CD4-positive, alpha-beta T cell treated with Interleukin-2 at 100 ng/mL for 4 hours (primary cell): ENCODE results near the gene SPOP.

Source experiments
- DNase-seq: peaks from one replicate; pipeline ENCODE4 v3.0.0-alpha.2; 2020; ENCODE audit warnings: low spot score

The SPOP gene

DNA sequence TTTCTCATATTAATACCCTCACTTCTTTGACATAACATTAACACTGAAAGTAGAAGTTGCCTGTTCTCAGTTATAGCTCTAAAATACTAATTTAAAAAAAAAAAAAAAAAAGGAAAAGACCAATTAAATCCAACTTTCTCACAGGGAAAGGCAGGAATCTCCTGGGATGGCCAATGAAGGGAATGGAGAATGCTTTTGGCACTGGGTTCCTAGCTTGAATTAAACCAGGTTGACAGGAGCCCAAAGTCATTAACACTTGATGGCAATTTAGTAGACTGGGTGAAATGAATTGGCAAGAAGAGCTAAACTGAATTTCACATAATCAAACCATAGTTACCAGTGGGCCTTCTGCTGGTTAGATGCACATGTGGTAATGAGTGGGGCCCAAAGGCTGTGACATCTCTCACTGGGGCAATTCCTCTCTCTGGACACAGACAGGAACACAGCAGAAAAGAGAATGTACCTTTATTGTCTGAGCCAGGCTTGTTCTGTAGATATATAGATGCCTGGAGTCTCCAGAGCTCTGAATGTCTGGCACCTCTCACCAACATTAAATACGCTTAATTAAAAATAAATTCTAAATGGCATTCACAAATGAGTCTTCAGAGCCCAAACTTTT lies 64.6 kb downstream of the SPOP start:
- no peak for DNase-seq

DNA sequence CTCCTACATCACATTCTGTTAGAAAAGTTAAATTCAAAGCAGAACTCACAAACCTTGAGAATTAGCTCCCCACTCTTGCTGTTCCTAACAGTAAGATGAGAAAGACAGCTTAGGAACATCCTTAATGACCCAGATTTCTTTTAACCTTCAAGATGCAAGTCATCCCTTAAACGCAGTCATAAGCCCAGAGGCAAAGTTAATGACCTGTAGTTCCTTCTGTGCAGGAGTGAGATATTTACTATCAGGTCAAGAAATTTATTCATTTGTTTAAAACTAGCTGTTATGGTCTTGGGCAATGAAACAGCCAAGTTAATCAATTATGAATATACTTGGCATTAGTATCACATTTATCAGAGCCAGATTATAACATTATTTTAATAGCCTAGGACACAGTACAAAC lies 65.2 kb downstream of the SPOP start:
- DNase-seq: no peak

DNA sequence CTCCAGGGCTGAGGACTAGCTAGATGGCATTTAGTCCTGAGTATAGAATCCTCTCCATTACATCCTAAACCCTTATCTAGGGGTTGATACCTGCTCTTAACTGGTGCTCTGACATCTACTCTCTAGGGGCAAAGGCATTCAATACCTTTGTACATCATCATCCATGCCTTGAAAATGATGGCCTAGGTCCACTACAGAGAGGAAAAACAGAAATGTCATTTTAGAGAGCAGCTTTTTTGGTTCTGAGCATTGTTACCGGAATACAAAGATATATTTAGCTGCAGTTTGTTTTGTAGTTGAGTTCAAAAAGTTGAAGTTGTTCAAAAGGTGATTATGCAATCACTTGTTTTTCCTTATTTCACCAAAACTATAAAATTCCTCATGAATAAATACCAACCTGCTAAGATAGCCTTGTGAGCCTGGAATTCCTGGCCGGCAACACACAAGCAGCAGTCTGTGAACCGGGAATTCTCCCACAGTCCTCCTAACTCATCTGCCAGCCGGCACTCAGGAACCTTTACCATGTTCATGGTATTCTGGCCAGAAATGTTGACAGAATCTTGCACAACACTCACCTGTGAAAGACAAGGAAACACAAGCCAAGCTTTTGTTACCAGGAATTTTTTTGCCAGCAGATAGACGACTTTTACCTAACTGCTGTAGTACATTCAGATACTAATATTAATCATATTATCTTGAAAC lies 66.9 kb downstream of the SPOP start:
- no peak for DNase-seq

DNA sequence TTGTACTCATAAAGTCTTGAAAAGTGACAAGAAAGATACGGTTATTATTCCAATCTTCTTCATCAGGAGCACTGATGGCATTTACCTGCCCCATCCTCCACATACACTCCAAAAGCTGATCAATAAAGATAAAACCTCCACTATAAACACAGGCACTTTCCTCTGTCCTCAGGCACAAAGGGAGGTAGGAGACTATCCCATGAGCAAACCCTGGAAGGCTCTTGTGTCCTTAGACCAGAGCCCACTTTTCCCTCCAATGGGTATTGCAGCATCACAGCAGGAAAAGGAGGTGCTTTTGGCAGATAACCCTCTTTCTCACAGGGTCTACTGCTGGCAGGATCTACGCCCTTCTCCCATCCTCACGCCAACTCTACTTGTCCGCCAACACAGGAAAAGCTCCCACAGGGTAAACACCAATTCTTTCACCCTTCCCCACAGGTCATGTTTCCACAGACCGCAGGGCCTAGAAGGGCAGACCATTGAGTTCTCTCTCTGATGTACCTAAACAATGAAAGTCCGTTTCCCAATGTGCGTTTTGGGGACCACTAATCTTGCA lies 73.5 kb downstream of the SPOP start:
- no peak for DNase-seq

DNA sequence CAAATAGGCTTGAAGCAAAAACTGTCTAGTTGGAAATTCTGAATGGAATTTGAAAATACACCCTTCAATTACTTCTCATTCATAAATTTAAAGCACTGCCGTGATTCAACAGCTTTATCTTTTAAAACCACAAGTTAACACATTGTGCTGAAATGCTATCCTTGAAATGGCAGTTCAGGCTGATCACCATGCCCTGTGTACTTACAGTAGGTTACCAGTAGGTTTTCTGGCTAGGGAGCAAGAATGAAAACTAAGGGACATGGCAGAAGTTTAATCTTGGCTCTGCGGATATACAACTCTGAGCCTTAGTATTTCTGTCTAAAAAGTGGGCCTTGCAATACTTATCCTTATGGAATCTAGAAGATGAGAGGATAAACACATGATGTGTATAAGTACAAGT lies 74.2 kb downstream of the SPOP start:
- no peak for DNase-seq

DNA sequence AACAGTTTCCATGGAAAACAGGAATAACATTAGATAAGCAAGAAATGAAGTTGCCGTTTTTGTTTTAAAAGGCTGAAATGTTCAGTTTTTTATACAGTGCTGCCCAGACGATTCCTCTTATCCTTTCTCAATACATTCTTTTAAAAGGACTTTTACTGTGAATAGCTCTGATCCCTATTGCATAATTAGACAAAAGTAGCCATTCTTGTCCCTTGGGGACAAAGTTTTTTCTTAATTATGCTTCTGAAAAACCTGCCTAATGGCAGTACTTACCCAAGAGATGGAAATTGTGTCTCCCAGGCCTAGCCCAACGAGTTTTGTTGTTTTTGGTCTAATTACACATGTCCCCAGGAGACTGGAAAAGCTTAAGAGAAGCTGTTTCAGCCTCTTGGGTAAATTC lies 74.7 kb downstream of the SPOP start:
- DNase-seq: no peak

DNA sequence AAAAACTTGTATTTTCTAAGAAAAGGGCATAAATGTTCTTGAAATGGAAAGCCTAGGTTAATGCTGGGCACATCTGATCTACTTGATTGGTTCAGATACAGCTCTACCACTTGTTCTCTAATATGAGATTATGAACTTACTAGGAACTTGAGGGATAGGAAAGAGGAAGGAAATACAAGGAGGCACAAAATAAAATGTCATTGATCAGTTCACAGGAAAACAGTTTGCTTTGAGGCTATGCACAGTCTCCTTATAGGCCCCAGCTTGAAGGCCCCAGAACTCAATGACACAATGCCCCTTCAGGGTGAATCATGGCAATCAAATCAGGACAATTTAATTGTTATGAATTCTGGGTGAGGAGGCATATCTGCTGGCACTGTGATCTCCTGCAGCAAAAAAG lies 75.1 kb downstream of the SPOP start:
- no peak for DNase-seq

DNA sequence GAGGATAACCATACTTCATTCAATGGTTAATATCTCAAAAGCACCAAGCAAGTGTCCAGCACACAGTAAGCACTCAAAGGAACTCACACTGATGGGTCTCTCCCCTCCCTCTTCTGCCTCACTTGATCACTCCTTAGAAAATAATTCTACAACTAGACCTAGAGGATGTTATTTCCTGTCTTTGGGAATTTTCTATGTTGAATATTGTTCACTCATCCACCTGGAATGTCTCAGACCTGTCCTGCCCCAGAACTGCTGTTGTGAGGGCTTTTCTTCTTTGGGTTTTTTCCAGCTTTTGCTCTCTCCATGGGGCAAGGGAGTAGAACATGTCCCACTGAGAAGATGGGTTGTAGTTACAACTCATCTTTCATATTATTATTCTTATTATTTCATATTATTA lies 76.9 kb downstream of the SPOP start:
- no peak for DNase-seq

DNA sequence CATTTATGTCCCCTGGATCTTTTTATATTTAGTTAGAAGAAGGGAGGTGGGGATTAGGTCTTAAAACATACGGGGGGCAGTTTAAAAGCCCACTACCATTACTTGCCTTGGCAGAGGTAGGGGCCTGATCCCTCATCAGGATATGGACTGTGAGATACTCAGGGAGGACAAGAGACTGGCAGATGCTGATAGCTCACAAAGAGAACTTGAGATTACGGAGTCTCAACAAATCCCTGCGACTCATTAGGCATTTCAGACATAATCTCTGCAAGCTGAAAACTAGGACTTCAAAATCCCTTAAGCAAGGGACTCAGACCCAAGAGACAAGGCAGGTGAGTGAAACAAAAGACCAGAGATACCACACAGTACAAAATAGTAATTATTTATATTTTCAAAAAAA lies 79.0 kb downstream of the SPOP start:
- no peak for DNase-seq

DNA sequence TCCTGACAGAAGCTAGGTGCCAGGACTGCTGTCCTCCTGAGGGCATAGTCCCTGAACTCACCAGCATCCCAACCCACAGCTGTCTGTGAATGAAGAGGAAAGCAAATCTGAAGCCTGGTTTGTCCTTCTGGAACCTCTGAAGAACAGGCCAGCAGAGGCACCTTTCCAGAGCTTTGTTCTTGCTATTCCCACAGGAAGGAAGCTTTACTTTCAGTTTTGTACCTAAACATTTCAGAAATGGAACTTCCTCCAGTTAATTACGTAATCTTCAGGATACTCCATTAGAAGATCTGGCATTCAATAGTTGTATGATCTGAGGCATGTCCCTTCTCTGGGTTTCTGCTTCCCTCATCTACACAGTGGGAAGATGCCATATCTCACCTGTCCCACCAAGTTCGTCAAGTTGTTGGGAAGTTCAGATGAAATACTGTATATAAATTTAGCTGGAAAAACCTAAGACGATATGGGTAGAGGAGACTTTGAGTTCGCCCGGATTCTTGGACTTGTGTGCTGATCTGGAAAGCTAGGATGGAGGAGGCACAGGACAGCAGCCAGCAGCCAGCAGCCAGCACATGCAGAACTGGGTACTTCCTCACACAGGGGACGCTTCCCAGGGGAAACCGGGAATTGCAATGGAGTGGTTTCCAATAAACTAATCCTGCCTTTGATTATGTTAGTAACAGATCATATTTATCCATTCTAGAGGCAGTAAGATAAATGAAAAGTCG lies 79.8 kb downstream of the SPOP start:
- no peak for DNase-seq

DNA sequence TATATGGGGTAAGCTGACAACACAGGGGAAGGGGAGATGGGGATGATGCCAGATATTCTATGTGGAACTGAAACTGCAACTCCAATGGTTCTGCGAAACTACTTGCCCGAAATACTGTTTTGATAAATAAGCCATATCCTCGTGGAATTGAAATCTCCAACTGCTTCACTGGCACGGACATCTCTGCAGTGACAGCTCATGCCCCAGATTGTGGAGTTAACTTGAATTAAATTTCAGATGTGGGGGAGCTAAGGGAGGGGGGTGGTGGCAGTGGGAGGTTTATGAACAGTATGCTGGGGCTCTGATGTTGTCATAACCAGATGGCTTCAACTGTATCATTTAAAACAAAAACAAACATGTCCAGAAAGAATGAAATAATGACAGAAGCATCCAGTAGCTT lies 80.5 kb downstream of the SPOP start:
- DNase-seq: no peak

DNA sequence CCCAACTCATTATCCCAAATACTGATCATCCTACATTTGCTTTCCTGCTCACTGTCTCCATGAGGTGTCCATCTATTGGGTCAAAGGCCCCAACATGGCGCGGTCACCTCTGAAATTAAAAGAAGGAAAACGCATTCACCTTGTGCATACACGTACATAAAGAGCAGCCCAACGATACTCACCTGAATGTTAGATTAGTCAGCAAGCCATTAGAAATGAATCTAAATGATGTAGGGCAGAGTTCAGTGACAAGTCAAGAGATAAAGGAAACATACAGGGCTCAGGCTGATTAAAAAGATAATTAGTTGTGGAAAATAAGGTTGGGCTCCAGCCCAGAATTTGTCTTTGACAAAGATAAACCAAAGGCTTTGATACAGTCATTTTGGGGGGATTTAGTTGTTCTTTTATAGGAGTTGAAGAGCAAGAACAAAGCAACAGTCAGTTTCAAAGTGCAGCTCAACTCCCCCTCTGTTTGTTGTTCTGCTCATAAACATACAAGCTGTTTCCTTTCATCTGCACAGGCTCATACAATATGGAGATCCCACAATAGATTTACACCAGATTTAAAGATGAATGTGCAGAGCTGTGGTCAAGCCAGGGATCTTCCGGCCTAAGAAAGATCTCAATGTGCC lies 81.2 kb downstream of the SPOP start:
- DNase-seq: no peak

DNA sequence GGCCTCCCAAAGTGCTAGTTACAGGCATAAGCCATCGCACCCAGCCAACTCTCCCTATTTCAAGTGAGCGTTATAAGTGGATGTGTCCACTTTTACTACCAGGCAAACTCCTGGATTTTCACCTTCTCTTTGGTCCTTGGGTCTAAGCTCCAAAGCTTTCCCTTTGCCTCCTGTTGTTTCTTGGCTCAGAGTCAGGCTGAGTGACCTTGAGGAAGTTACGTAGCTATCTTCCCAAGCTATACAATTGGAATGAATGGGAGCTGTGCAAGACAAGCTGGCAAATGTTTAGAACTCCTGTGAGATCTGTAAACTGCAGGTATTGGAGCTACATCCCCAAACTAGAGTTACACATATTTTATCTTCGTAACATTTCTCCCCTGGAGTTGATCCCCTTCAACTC lies 81.9 kb downstream of the SPOP start:
- no peak for DNase-seq

DNA sequence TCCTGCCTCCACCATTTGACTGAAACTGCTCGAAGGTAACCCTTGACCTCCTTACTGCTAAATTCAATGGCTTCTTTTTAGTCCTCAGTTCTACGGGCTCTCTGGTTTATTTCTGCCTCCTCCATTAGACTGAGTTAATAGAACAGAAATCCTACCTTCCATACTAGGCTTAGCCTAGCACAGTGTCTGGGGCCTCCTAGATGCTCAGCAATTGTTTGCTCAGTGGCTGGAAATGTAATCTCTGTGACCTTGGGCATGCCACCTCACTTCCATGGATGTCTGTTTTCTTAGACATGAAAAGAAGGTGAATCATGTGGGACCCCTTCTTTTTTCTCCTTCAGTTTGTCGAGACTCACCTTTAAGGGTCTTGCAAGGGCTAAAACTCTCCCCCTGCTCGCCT lies 82.6 kb downstream of the SPOP start:
- DNase-seq: no peak

DNA sequence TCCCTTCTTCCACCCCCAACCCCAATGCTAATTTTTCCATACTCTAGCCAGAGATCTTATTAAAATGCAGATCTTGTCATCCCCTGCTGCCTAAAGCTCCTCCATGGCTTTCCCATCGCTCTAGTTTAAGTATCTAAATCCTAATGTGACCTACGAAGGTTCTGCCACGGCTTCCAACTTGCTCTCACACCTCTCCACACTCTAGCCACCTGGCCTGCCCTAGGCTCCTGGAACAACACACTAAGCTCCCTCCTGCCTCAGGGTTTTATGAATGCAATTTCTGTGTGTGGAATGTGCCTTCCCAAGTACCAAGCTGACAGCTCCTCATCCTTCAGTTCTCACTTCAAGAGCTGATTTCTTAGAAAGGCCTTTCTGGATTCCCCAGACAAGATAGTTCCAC lies 85.6 kb downstream of the SPOP start:
- DNase-seq: no peak

DNA sequence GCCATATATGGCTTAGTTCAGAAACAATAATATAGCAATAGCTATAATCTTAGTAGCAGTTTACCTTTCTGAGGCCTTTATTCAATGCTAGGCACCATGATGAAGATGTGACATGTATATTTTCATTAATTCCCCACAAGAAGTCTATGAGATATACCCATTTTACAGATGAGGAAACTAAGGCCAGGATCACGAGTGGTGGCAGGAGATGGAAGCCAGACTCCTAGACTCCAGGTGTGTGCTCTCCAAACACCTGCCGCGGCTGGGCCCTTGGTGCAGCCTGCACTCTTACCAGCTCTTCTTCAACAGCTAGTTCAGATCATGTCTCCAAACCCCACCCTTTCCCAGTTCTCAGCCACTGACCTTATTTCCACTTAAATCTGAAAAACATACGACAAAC lies 87.0 kb downstream of the SPOP start:
- DNase-seq: no peak

DNA sequence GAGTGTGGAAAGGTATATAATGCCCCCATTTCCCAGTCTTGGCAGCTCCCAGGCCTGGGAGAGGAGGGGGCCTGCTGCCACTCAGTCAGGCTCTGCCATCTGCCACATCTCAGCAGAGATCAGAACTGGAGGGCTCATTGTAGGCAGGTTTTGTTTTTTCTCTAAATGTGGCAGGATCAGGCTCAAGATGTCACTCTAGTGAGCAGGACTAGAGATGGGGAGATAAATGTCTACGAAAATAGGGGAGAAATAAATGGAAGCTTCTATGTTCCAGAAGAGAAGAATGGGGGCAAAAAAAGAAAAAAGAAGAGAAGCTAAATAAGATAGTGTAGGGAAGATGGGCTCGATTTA lies 88.3 kb downstream of the SPOP start:
- DNase-seq: no peak

DNA sequence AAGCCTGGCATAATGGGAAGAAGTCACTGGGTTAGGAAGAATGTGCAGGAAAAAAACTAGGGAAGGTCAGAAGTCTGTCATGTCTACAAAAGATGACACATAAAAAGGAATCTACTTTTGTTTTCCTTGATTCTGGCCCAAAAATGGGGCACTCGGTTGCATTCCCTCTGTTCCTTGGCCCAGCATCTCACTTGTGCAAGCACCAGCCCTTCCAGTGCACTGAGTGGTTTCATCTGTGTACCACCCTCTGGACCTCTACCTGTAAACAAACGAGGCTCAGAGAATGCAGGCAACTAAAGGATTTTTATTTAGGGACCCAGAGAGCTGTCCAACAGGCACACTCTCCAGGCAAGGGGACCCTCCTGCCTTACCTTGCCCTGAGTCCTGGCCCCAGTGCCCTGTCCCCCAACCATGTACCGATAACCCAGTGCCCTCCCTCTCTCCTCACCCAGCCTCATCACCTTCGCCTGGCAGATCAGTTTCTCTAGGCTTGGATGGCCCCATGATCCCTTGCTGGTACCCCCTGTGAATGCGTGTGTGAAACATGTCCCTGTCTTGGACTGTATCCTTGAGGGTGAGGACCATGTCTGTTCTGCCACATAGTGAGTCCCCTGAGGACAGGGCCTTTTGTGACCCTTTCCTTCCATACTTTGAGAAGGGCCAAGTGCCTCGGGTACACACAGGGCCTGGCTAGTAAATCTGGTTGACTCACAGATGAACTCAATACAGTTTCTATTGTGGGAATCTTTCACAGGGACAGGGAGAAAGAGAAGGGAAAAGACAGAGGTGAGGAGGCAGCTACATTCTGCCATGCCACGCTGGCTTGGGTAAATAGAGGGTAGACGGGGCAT lies 88.9 kb downstream of the SPOP start:
- DNase-seq: no peak

DNA sequence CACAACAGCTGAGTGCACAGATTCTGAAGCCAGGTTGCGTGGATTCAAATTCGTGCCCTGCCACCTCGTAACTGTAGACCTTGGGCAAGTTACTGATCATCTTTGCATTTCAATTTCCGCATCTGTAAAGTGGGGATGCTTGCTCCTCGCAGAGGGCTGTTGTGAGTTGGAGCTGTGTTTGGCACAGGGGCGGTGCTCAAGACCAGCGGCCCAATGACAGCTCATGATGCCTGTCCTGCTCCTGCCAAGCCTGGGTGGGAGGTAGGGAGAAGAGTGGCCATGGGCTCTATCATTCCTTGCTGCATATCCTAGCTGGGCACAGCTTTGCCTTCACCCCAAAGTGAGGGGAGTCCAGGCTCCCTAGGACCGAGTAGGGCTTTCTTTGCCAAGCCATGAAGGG lies 89.6 kb downstream of the SPOP start:
- DNase-seq: no peak

DNA sequence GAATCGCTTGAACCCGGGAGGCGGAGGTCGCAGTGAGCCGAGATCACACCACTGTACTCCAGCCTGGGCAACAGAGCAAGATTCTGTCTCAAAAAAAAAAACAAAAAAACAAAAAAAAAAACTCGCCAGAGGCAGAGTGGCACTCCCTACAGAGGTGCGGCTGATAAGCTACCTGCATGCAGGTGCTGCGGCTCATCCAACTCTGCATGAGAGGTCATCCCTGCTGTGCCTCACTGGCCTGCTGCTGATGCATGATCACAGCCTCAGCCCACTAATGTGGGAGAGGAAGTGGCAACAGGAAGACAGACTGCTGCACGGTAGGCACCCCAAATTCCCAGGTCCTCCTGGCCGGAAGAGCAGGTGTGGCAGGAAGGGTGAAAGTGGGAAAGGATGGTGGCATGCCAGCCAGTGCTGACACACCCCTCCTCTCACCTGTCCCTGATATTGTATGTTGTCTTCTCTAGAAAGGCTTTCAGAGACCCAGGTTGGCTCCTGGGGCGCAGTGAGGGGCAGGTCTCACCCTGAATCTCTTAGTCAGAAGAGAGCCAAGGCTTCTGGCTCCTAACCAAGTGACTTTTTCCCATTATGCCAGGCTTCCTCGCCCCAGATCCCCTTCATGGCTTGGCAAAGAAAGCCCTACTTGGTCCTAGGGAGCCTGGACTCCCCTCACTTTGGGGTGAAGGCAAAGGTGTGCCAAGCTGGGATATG lies 90.4 kb downstream of the SPOP start:
- no peak for DNase-seq

DNA sequence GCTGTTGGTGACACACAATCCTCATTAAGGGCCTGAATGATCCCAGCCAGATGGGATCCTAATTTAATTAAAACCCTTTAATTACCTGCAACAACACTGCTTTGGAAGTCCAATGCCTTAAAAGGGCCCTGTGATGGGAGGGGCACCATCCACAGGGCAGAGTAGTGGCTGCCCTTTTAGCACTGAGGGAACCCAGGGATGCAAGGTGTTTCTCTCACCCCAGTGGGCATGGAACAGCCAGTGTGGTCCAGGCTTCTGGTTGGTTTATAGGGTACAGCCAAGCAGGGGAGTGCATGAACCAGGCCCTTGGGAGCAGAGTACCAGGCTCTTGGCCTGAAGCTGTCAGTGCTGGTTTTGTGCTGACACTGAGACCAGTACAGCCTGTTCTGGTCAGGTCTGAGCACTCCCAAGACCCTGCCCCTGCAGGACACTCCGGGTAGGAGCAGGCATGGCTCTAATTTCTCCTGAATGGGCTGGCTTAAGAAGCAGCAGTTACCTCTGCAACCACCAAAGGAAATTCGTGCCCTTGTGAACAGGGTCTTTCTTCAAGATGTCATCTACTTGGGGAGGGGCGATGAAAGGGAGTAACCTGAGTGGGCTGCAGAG lies 92.4 kb downstream of the SPOP start:
- no peak for DNase-seq
